C4-2B (cell line): Measurements from ENCODE around the gene ASF1A.

Source experiments
- CTCF ChIP-seq: fragments of 450-650 bp; conservative IDR thresholded peaks from 2 replicates; pipeline ENCODE4 v1.5.1; 2017; ENCODE audit warnings: mild to moderate bottlenecking
- ZFX ChIP-seq: fragments of 450-650 bp; IDR thresholded peaks from 2 replicates; pipeline ENCODE4 v1.6.1; 2017

- TF ChIP-seq CTCF (no peak), ZFX (no peak)
Observed at GRCh38 chr6:118905084-118905483, 11.1 kb downstream of the ASF1A start.
